H7 (cell line): ENCODE data around the gene CCDC78. TPM values are rescaled to one million over a fixed set of nuclear protein-coding genes. Genes with fewer than 3 reads are reported as not detected.
"Not testable (repeated sequence)": the region's sequence is repeated elsewhere in the genome, so short reads cannot be mapped to it uniquely, and the experiment has no call there.

Experiments used
- DNase-seq: peaks from one replicate; pipeline ENCODE4 v3.0.0; 2012
- H3K27me3 ChIP-seq: 2 replicates; pipeline ENCODE4 v1.6.0; 2011; ENCODE audit warnings: mild to moderate bottlenecking, low read length; ENCODE audit not compliant: control insufficient read depth, insufficient read depth
- H3K36me3 ChIP-seq: replicated peaks from 2 replicates; pipeline ENCODE4 v1.5.1; 2011; ENCODE audit warnings: low read length; ENCODE audit not compliant: control insufficient read depth, insufficient read depth
- H3K4me3 ChIP-seq: 2 replicates; pipeline ENCODE4 v1.5.1; 2011; ENCODE audit warnings: low read depth, mild to moderate bottlenecking, control low read depth, low read length, moderate library complexity; ENCODE audit not compliant: insufficient read depth
- total RNA-seq: library from RNA; depleted of rRNA; stranded (reverse); fragments of >200 nt; shearing (Covaris generic); gene quantifications from 2 replicates; pipeline ENCODE4 v1.2.3, GENCODE V29; 2014

The CCDC78 gene
- total RNA-seq, 1 experiment from 2014 or later, result 11.3 TPM

DNA sequence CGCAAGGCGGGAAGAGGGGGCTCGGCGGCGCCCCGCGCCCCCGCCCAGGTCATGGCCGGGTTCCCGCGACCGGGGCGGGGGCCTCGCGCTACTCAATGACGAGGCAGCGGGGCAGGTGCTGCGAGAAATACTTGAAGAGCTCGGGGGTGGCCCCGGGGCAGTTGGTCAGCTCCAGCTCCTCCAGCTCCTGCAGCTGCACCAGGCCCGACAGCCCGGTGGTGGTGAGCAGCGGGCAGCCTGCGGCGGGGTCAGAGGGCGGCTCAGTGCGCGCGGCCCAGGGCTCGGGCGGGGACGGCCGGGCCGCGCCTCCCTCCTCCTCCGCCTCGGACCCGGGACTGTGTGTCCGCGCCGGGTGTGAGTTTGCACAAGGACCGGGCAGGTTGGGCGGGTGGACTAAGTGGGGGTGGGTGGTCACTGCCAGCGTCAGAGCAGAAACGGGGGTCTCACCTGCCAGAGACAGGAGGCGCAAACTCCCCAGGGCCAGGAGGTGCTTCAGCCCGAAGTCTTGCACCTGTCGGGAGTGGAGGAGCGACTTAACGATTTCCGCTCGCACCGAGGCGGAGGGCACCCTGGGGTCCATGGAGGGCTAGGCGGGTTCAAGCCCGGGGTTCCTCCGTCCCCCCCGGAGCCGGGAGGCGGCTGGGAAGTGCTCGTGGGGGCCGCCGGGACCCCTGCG, 31.9 kb downstream of the CCDC78 start:
- Histone ChIP-seq H3K4me3 (peak overlapping the region; percentile 53), H3K27me3 (peaks cover 62% of the 10 kb centered on the region), H3K36me3 (no peaks in the 10 kb centered on the region)
- DNase-seq, result peak; percentile 90

GRCh38 chr16:693766-694165, 32.5 kb downstream of the CCDC78 start:
- Histone ChIP-seq H3K36me3 (no peaks in the 10 kb centered on the region), H3K4me3 (peak overlapping the region; percentile 53), H3K27me3 (peaks cover 57% of the 10 kb centered on the region)
- peak; percentile 84 for DNase-seq

- Histone ChIP-seq H3K4me3 (peak overlapping the region; percentile 53; the same call in 1 of the 2 replicates), H3K36me3 (no peaks in the 10 kb centered on the region), H3K27me3 (peaks cover 56% of the 10 kb centered on the region)
- no peak for DNase-seq
These were observed 32.9 kb downstream of the CCDC78 start for GRCh38 chr16:693364-693763.

DNA sequence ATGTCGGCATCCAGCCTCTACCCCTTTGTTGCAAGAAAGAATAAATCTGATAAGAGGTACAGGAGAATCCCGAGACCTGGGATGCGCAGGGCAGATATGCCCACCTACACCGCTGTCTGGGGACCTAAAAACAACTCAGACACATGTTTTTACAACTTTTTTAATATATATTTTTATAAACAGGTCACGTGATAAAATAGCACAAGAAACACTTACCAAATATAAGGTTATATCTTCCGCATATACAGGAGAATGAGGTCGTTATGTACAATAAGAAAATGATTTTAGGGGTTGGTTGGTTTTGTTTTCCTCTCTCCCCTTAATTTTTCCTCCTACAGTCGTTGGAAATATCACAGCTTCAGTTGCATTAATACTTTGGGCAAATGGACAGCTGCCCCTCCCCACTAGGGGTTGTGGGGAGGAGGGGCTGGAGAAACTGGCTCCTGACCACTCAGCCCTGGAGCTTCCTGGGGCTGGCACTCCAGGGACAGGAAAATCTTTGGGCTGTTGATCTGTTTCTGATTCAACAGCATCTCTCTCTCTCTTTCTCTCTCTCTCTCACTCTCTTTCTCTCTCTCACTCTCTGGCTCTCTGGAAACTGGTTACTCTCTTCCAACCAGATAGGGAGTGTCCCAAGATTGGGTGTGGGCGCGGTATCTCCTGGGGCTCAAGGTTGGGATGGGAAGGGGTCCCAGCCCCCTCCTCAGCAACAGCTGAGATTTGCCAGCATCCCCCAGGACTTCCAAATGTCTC, 33.7 kb downstream of the CCDC78 start:
- Histone ChIP-seq H3K36me3 (no peaks in the 10 kb centered on the region), H3K27me3 (peaks cover 53% of the 10 kb centered on the region), H3K4me3 (no peak overlapping the region)
- peak; percentile 58 for DNase-seq

DNA sequence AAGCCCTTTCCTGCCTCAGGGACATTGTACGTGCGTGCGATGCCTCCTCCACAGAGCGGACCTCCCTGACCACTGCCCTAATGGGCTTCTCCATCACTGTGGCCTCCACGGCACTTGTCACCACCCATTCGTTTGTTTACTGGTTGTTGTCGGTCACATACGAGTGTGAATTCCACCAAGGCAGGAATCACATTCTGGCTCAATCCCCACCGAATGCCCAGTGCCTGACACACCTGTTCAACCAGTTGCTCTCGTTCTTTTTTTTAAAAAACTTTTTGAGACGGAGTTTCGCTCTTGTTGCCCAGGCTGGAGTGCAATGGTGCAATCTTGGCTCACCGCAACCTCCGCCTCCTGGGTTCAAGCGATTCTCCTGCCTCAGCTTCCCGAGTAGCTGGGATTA, 35.0 kb downstream of the CCDC78 start:
- H3K36me3 ChIP-seq, DNase-seq, H3K4me3 ChIP-seq: not testable (repeated sequence)
- peaks cover 46% of the 10 kb centered on the region for H3K27me3 ChIP-seq

GRCh38 chr16:689175-689897, 36.9 kb downstream of the CCDC78 start:
- Histone ChIP-seq H3K4me3 (peak overlapping the region; percentile 80), H3K27me3 (peaks cover 30% of the 10 kb centered on the region), H3K36me3 (no peaks in the 10 kb centered on the region)
- DNase-seq, result no peak

DNA sequence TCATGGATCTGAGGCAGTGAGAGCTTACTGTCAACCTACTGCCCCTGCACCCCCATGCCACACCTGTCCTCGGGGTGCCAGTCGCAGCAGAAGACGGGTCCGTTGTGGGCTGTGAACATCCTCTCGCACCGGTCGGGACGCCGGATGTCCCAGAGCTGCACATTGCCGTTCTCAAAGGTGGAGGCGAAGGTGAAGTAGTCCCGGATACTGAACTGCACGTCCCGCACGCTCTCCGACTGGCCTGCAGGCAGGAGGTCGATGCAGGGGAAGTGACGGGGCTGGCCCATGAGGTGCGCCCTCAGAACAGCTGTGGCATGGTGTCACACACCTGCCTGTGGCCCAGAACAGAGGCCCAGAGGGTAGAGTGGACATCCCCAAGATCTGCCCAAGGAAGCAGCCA, 38.7 kb downstream of the CCDC78 start:
- Histone ChIP-seq H3K36me3 (peaks cover 2% of the 10 kb centered on the region), H3K27me3 (peaks cover 12% of the 10 kb centered on the region), H3K4me3 (no peak overlapping the region)
- DNase-seq, result no peak

DNA sequence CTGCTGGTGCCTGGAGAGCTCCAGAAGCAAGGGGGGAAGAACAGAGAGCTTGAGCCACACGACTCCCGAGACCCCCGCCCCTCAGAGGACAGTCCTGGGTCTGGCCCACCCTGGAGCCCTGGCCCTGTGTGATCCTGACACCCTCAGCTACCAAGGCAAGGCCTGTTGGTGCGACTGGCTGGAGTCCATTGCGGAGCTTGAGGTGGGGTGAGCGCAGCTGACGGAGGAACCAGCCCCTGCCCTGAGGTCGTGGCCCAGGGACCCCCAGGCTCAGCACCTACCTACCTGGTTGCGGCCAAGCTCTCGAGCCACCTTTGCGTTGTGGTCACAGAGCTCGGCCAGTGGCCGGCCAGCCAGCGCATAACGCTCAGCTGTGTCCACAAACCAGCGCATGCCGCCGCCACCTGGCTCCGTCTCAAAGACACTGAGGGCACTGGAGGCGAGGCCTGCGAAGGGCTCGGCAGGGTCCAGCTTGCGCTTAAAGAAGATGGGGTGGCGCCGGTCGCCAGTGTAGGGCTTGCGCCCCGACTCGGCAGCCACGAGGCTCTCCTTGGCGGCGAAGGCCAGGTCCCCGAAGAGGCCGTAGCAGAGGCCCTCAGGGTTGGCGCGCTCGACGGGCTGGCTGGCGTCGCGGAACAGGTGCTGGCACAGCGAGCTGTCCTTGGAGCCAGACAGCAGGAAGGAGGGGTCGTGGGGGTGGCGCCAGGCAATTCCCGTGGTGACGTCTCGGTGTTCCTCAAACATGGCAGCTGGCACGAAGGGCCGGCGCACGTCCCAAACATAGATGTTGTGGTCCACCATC, 39.6 kb downstream of the CCDC78 start:
- no peak for DNase-seq
- H3K4me3 ChIP-seq, result no peak overlapping the region
- peaks cover 5% of the 10 kb centered on the region for H3K27me3 ChIP-seq
- peaks cover 9% of the 10 kb centered on the region for H3K36me3 ChIP-seq

DNA sequence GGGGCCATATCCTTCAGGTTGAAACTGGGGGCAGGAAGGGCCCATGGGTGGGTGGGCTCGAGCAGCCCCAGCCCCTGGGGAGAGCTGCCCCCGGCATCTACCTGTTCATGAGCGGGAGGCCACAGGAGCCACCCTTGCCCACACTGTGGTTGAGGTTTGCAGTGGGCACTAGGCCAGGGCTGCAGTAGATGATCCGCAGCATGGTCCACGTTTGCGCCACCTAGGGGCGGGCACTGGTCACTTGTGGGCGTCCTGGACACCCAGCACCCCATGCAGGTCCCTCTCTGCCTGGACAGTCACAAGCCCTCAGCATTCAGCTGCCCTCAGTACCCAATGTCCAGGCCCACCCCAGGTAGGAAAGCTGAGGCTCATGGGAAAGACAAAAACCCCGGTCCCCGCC, 40.3 kb downstream of the CCDC78 start:
- peaks cover 11% of the 10 kb centered on the region for H3K36me3 ChIP-seq
- peaks cover 2% of the 10 kb centered on the region for H3K27me3 ChIP-seq
- H3K4me3 ChIP-seq, result no peak overlapping the region
- DNase-seq, result peak; percentile 84

DNA sequence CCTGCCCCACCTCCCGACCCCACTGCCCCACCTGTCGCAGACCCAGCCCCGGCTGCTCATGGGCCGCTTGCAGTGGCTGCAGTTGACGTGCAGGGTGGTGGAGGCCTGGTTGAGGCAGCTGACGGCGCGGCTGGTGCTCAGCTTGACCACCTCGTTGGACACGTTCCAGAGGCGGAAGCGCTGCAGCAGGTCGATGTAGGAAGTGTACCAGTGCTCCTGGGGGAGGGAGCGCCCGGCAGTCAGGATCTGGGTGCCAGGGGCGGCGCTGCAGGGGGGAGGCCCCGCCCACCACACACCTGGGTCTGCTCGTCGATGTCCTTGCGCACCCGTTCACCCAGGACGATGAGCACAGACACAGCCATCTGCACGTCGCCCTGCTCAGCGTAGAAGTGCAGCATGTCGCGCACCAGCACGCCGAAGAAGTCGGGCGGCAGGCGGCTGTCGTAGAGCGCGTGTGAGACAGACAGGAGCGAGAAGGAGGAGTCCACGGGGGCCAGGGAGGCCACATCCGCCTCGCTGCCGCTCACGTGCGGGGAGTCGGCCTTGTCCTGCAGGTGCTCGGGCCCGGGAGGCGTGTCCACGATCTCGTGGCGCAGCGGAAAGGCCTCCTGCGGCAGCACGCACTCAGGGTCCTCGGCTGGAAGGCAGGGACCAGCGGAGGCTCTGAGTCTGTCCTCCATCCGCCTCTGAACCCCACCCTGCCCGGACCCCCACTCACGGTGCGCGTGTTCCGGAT, 41.1 kb downstream of the CCDC78 start:
- no peak for DNase-seq
- H3K4me3 ChIP-seq, result no peak overlapping the region
- H3K27me3 ChIP-seq, result no peaks in the 10 kb centered on the region
- peaks cover 11% of the 10 kb centered on the region for H3K36me3 ChIP-seq

DNA sequence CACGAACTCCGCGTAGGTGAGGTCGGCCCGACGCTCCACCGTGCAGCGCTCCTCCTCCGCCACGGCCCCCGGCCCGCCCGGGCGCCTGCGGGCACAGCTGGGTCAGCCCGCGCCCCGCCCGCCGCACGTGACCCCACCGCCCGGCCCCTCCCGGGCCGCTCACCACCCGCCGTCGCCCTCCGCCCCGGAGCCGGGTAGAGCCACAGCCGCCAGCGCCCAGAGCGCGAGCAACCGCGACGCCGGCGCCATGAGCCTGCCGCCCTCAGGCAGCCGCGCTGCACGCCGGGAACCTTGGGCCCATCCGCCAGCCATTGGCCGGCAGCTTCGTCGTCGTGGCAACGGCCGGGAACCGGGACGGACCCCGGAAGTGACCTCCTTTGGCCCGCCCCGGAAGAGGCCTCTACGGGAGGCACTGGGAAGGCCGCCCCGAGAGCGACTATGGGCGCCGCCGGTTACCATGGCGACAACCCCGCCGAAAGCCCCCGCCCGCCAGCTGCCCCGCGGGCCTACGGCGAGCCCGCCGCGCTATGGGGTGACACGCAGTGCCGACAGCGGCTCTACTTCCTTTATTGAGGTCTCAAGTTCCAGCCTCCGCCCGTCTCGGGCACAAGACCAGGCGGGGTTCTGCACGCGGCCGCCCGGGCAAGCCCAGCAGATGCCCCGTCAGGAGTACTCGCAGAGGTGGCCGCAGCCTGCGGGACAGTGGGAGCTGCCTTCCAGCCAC, 42.0 kb downstream of the CCDC78 start, which contains the start of gene JMJD8:
Gene JMJD8, minus strand, starts transcription at position 264 of the 724 bp plus-strand sequence. Its CDS starts 15 bp downstream, at position 249.
- peak; percentile 99 for DNase-seq

GRCh38 chr16:683396-684070, 42.7 kb downstream of the CCDC78 start:
- Histone ChIP-seq H3K36me3 (peaks cover 11% of the 10 kb centered on the region), H3K4me3 (peak overlapping the region; percentile 87)
- peak; percentile 77 for DNase-seq

More for the DNA sequence above, 42.0 kb downstream of the CCDC78 start, which contains the start of gene JMJD8:
- no peaks in the 10 kb centered on the region for H3K27me3 ChIP-seq
- H3K36me3 ChIP-seq, result peaks cover 11% of the 10 kb centered on the region
- peak within 1 kb of the TSS; percentile 87 for H3K4me3 ChIP-seq

More at GRCh38 chr16:683396-684070, 42.7 kb downstream of the CCDC78 start:
- no peaks in the 10 kb centered on the region for H3K27me3 ChIP-seq
